Breast epithelium (tissue), 3 donors: ENCODE data around the gene PIH1D1.

ENCODE experiments used
- POLR2A ChIP-seq: fragments of 450-650 bp; IDR thresholded peaks from one replicate; pipeline ENCODE4 v1.6.1; 2016; ENCODE audit warnings: antibody characterized with exemption, mild to moderate bottlenecking, moderate library complexity
- TF ChIP-seq, protein P1 (sequence below), 3 donors: fragments of 450-650 bp; IDR thresholded peaks; one replicate each; pipeline ENCODE4 v1.5.1; 2016 to 2017; ENCODE audit warnings: antibody characterized with exemption in 3 of 3, mild to moderate bottlenecking in 3 of 3, moderate library complexity in 3 of 3

DNA sequence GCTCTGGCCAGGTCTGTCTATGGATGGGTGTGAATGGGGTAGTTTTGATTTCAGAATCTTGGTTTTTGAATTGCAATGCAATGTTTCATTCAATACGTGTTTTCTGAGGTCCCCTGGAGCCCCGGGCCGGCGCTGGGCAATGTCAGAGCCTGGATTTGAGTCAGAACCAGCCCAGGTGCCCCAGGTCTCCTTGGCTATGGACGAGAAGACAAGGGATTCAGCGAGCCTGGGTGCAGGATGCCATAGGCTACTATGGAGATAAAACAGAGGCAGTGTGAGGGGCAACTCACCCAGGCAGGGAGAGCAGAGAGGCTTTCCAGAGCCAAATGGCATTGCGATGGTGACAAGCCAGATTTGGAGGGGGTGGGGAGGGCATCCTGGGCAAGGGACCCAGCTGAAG, 34.6 kb upstream of the PIH1D1 start:
- TF ChIP-seq, protein P1, sequence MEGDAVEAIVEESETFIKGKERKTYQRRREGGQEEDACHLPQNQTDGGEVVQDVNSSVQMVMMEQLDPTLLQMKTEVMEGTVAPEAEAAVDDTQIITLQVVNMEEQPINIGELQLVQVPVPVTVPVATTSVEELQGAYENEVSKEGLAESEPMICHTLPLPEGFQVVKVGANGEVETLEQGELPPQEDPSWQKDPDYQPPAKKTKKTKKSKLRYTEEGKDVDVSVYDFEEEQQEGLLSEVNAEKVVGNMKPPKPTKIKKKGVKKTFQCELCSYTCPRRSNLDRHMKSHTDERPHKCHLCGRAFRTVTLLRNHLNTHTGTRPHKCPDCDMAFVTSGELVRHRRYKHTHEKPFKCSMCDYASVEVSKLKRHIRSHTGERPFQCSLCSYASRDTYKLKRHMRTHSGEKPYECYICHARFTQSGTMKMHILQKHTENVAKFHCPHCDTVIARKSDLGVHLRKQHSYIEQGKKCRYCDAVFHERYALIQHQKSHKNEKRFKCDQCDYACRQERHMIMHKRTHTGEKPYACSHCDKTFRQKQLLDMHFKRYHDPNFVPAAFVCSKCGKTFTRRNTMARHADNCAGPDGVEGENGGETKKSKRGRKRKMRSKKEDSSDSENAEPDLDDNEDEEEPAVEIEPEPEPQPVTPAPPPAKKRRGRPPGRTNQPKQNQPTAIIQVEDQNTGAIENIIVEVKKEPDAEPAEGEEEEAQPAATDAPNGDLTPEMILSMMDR (IDR thresholded peaks at IDR 0.05): no peak
- TF ChIP-seq POLR2A: no peak
